GM19099 (cell line): ENCODE data around the gene DCAF12L2.

Experiments
- POLR2A ChIP-seq: IDR thresholded peaks from 3 replicates; pipeline ENCODE4 v1.6.1; 2011; ENCODE audit warnings: low read depth; ENCODE audit not compliant: insufficient read length; ENCODE audit errors: extremely low read depth

DCAF12L2 gene

DNA sequence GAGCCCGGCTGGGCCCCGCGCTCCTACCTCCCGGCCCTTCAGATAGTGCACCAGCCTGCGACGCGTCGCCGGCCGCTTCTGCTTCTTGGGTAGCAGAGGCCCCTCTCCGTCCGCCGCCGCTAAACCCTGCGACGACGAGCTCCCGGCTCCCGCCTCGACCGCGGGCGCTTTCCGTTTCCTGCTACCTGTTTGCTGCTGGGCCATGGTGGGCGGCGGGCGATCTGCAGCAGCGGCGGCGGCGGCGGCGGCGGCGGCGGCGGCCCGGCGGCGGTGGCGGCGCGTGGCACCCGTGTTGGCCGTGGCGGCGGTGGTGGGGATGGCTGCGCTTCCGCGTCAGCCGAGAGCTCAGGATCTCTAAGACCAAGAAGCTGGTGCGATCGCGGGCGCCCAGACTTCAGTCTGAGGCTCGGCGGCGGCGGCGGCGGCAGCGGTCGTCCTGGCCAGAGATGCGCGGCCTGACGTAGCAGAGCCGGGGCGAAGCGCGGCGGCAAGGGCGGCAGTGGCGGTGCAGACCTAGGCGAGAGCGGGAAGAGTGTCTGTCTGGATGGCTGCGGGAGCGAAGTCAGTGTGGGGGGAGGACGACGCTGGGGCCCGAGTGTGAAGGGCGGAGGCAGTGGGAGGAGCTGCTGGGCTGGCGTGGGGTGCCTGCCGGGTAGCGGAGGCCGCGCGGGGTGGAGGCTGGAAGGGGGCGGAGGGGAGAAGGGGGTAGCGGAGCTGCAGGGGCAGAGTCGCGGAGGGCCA lies at the start of gene DCAF12L2:
Gene DCAF12L2, minus strand, starts transcription at position 569 of the 741 bp plus-strand sequence. Its CDS starts 365 bp downstream, at position 204.
- TF ChIP-seq POLR2A, result no peak

DNA sequence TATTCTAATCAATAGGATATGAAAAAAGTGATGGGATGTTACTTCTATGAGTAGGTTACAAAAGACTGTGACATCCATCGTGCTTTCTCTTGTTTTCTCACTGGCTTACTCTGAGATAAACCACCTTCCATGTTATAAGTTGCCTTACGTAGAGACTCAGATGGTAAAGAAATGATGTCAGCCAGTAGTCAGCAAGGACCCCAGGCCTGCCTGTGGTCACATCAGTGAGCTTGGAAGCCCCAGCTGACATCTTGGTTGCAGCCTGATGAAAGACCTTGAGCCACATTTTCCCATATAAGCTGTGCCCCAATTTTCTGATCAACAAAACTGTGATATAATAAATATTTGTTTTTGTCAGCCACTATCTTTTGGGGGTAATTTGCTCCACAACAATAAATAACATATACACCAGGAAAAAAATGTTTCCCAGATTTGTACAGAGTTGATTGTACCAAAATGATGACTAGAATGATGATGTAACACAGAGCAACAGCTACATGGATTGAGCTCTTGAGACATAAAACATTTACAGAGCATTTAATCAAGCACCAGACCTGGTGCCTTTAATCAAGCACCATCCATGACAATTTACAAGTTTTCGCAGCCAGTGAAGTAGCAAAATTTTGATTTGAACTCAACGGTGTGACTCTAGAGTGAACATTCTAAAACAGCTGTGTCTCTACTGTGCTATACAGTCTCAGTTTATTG lies 11.2 kb upstream of the DCAF12L2 start:
- TF ChIP-seq POLR2A, result no peak

DNA sequence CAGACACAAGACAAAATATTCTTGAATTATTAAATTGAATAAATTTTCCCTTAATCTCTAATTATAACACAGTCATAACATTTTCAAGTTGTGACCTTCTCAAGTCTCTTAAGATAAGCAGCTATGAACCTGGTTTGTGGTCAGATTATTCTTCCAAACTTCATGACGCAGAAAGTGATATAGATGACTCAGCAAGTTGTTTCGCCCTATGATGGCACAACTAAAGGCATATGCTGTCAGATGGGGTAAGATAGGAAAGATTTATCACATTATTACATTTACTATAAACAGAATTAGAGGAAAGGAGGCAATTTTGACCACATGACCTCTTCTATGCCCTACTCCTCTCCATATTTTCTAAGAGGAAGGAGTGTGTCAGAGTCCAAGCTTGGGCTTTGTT lies 4.6 kb upstream of the DCAF12L2 start:
- TF ChIP-seq POLR2A, result no peak

GRCh38 chrX:126167560-126167959 lies 1.5 kb upstream of the DCAF12L2 start:
- TF ChIP-seq POLR2A, result no peak

DNA sequence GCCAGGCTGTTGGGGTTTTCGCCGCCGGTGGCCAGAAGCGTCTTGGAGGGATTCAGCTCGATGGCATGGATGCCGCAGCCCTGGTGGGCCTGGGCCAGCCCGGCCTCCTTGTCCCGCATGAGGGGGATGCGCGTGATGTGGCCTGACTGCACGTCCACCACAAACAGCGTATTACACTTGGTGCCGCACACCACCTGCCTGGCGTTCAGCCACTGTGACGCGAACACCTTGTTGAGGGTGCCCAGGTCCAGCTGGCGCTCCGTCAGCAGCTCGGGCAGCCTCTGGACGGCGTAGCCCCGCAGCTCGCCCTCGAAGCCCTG lies 728 bp downstream of the DCAF12L2 start:
- no peak for TF ChIP-seq POLR2A

- TF ChIP-seq POLR2A, result no peak
Measured at GRCh38 chrX:126164689-126165400, 1.2 kb downstream of the DCAF12L2 start.

GRCh38 chrX:126164226-126164625 lies 1.9 kb downstream of the DCAF12L2 start:
- no peak for TF ChIP-seq POLR2A

- no peak for TF ChIP-seq POLR2A
Measured at GRCh38 chrX:126141014-126141413, 25.1 kb downstream of the DCAF12L2 start.

GRCh38 chrX:126137899-126138298 lies 28.2 kb downstream of the DCAF12L2 start:
- TF ChIP-seq POLR2A, result no peak

DNA sequence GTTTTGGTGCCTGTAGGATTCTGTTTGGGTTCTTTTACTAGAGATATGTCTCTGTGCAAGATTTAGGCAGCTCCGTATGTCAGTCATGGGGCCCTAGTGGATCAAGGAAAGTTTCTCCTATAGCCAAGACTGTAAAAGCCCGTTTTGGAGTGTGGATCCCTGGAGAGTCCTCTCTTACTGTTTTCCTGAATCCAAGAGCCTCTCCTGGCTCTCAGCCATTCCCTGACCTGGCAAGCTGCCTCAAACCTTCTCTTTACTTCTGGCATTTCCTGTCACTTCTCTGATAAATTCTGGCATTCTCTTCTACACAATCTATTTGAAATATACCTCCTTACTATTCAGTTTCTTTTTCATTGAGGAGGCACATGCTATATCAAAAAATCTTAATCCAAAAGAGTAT lies 41.4 kb downstream of the DCAF12L2 start:
- TF ChIP-seq POLR2A, result no peak
